B cell (primary cell): ENCODE results near the gene DCHS2. TPM values are rescaled to one million over a fixed set of nuclear protein-coding genes. Genes with fewer than 3 reads are reported as not detected.

Source experiments
- ATAC-seq: fragments of 200-7000 bp; cut with Tn5 transposase; one replicate; pipeline ENCODE4 v1.10.0; 2021; ENCODE audit warnings: low read depth, mild to moderate bottlenecking, moderate number of reproducible peaks, moderate library complexity
- CTCF ChIA-PET: fragments of 350-600 bp; sonication (Branson Sonifier 250); formaldehyde crosslinking; loops from one replicate; lab custom pipeline; 2021; ENCODE audit warnings: antibody characterized with exemption, inconsistent platforms; lab: Charles Lee
- POLR2A ChIA-PET: fragments of 350-600 bp; sonication (Branson Sonifier 250); formaldehyde crosslinking; loops from one replicate; lab custom pipeline; 2021; ENCODE audit warnings: antibody characterized with exemption; lab: Charles Lee
- DNase-seq: peaks from one replicate; pipeline ENCODE4 v3.0.0; 2013
- H2AFZ ChIP-seq: 2 replicates; pipeline ENCODE4 v1.6.1; 2012; ENCODE audit warnings: mild to moderate bottlenecking, low read depth, low read length; ENCODE audit not compliant: insufficient read depth, poor library complexity, severe bottlenecking
- H3K27ac ChIP-seq, 2 donors: 1 replicate in 1 of 2; 2 replicates in 1 of 2; pipeline ENCODE4 v1.5.1; 2012 to 2013; ENCODE audit warnings: low read length in 2 of 2, mild to moderate bottlenecking in 2 of 2, moderate library complexity in 1 of 2
- H3K27me3 ChIP-seq, 4 experiments: fragments of 200-600 bp in 1 of 4; sonication (generic) in 1 of 4; replicated peaks in 1 of 4; 1 replicate in 2 of 4; 2 replicates in 2 of 4; pipeline versions ENCODE4 v1.6.1 to v1.7.0; 2013 to 2016; ENCODE audit warnings: low read length in 3 of 4, mild to moderate bottlenecking in 2 of 4, mixed read lengths in 1 of 4, moderate library complexity in 1 of 4; ENCODE audit not compliant: insufficient read depth in 4 of 4, control insufficient read depth in 3 of 4; ENCODE audit errors: control extremely low read depth in 1 of 4
- H3K36me3 ChIP-seq, 2 experiments: replicated peaks in 1 of 2; 1 replicate in 1 of 2; 2 replicates in 1 of 2; pipeline versions ENCODE4 v1.6.1 to v1.7.1; 2013; ENCODE audit warnings: low read length in 1 of 2; ENCODE audit not compliant: insufficient read depth in 2 of 2, control insufficient read depth in 1 of 2; ENCODE audit errors: control extremely low read depth in 1 of 2, extremely low read depth in 1 of 2
- H3K4me1 ChIP-seq, 2 donors: fragments of 200-600 bp in 1 of 2; sonication (generic) in 1 of 2; 1 replicate in 1 of 2; 2 replicates in 1 of 2; pipeline versions ENCODE4 v1.5.1 to v1.6.1; 2013 to 2017; ENCODE audit warnings: low read length in 2 of 2; ENCODE audit not compliant: control insufficient read depth in 2 of 2, insufficient read depth in 2 of 2
- H3K4me2 ChIP-seq: replicated peaks from 2 replicates; pipeline ENCODE3; 2012; ENCODE audit warnings: mild to moderate bottlenecking, low read depth, low read length; ENCODE audit not compliant: poor library complexity, severe bottlenecking
- H3K4me3 ChIP-seq, 5 experiments: fragments of 200-600 bp in 1 of 5; sonication (generic) in 1 of 5; 1 replicate in 3 of 5; 2 replicates in 2 of 5; pipeline versions ENCODE4 v1.5.1 to v1.7.0; 2011 to 2016; ENCODE audit warnings: low read length in 4 of 5, mild to moderate bottlenecking in 4 of 5, low read depth in 2 of 5, control low read depth in 1 of 5, moderate library complexity in 1 of 5; ENCODE audit not compliant: insufficient read depth in 1 of 5; ENCODE audit errors: control extremely low read depth in 1 of 5, extremely low read depth in 1 of 5
- H3K79me2 ChIP-seq: fragments of 200-600 bp; sonication (generic); one replicate; pipeline ENCODE4 v1.6.0; 2016; ENCODE audit warnings: low read length; ENCODE audit not compliant: control insufficient read depth, insufficient read depth
- H3K9ac ChIP-seq: fragments of 200-600 bp; sonication (generic); 2 replicates; pipeline ENCODE4 v1.6.1; 2017; ENCODE audit warnings: mild to moderate bottlenecking, low read length, moderate library complexity
- H3K9me3 ChIP-seq, 3 donors: one replicate each; pipeline versions ENCODE4 v1.6.1 to v1.7.1; 2013; ENCODE audit warnings: low read length in 2 of 3; ENCODE audit not compliant: control insufficient read depth in 2 of 3, insufficient read depth in 1 of 3; ENCODE audit errors: control extremely low read depth in 1 of 3
- H4K20me1 ChIP-seq: 2 replicates; pipeline ENCODE4 v1.6.0; 2012; ENCODE audit warnings: mild to moderate bottlenecking, low read length; ENCODE audit not compliant: insufficient read depth, control insufficient read depth, poor library complexity, severe bottlenecking
- H3K27ac Mint-ChIP-seq: one replicate; pipeline ENCODE4 v1.8.0; 2021; ENCODE audit warnings: mixed read lengths
- H3K27me3 Mint-ChIP-seq: one replicate; pipeline ENCODE4 v1.8.0; 2021; ENCODE audit warnings: mixed read lengths
- H3K4me1 Mint-ChIP-seq: one replicate; pipeline ENCODE4 v1.8.0; 2021; ENCODE audit warnings: mixed read lengths
- H3K4me3 Mint-ChIP-seq: one replicate; pipeline ENCODE4 v1.8.0; 2021; ENCODE audit warnings: mixed read lengths
- H3K9me3 Mint-ChIP-seq: one replicate; pipeline ENCODE4 v1.8.0; 2022; ENCODE audit warnings: mixed read lengths; ENCODE audit not compliant: insufficient read depth
- CTCF ChIP-seq: fragments of 200-600 bp; IDR thresholded peaks from one replicate; pipeline ENCODE4 v1.8.0; 2022; ENCODE audit warnings: antibody characterized with exemption, mild to moderate bottlenecking
- EZH2 ChIP-seq: IDR thresholded peaks from 2 replicates; pipeline ENCODE4 v1.6.1; 2012; ENCODE audit warnings: borderline replicate concordance, low read depth, mild to moderate bottlenecking, moderate library complexity, low read length; ENCODE audit not compliant: insufficient read depth, poor library complexity, severe bottlenecking
- WGBS: methylation state at CpG from one replicate; pipeline ENCODE4 v1.1.5; 2013; ENCODE audit warnings: missing lambda C conversion rate; ENCODE audit not compliant: insufficient coverage; 5-methylcytosine and 5-hydroxymethylcytosine counted together
- intact Hi-C: fragments of 100-400 bp; cut with micrococcal nuclease; formaldehyde crosslinking; loops from one replicate; pipeline ENCODE4 v1.10.0; 2022
- polyA plus RNA-seq: library from polyadenylated mRNA; depleted of rRNA; stranded (reverse); fragments of >200 nt; gene quantifications from 2 replicates; pipeline ENCODE4 v1.2.3, GENCODE V29; 2012
- total RNA-seq, 2 donors: library from RNA; stranded (reverse); fragments of 120-200 nt in 1 of 2; gene quantifications; 1 replicate in 1 of 2; 2 replicates in 1 of 2; pipeline versions ENCODE4 v1.2.3 to v1.2.4, GENCODE V29; 2013 to 2022

Gene DCHS2
- total and polyA plus RNA-seq, 2 donors (not counting 1 experiment from before 2014, with no cell fraction given) = 0.02 to 0.06 TPM

GRCh38 chr4:154307451-154307850 lies 184.1 kb downstream of the DCHS2 start:
- no peak overlapping the region for H3K27ac Mint-ChIP-seq
- no peak overlapping the region for H3K4me2 ChIP-seq
- H3K9me3 ChIP-seq = no peaks in the 10 kb centered on the region
- H3K27ac ChIP-seq = no peak overlapping the region
- no peaks in the 10 kb centered on the region for H3K9me3 Mint-ChIP-seq
- H3K79me2 ChIP-seq = no peaks in the 10 kb centered on the region
- H3K27me3 ChIP-seq = peaks cover 0 to 5% (median 1%) of the 10 kb centered on the region in 4 experiments
- H3K4me3 ChIP-seq = no peak overlapping the region
- ChIA-PET CTCF (no interaction called here), POLR2A (no interaction called here)
- no peaks in the 10 kb centered on the region for H3K4me1 Mint-ChIP-seq
- H3K4me1 ChIP-seq = no peaks in the 10 kb centered on the region
- no peak overlapping the region for H3K4me3 Mint-ChIP-seq
- H4K20me1 ChIP-seq = no peaks in the 10 kb centered on the region
- no peak overlapping the region for H3K9ac ChIP-seq
- TF ChIP-seq CTCF = no peak
- no peak for TF ChIP-seq EZH2
- H2AFZ ChIP-seq = no peak overlapping the region
- H3K36me3 ChIP-seq = no peaks in the 10 kb centered on the region
- intact Hi-C loops = no loop called here
- WGBS = 87% methylated on average over 3 of the region's 3 CpGs
- H3K27me3 Mint-ChIP-seq = peaks cover 3% of the 10 kb centered on the region
- DNase-seq (no peak), ATAC-seq (no peak)

- ChIA-PET POLR2A (no interaction called here), CTCF (no interaction called here)
- H3K9me3 ChIP-seq = no peaks in the 10 kb centered on the region
- H3K9me3 Mint-ChIP-seq = no peaks in the 10 kb centered on the region
- H3K27ac Mint-ChIP-seq = no peak overlapping the region
- intact Hi-C loops = no loop called here
- no CpG with 5 or more reads among the region's 5 CpGs for WGBS
- ATAC-seq (no peak), DNase-seq (no peak)
- no peaks in the 10 kb centered on the region for H3K4me1 ChIP-seq
- TF ChIP-seq EZH2 = no peak
- TF ChIP-seq CTCF = no peak
- H2AFZ ChIP-seq = no peak overlapping the region
- no peak overlapping the region for H3K4me3 Mint-ChIP-seq
- H4K20me1 ChIP-seq = no peaks in the 10 kb centered on the region
- no peak overlapping the region for H3K4me2 ChIP-seq
- no peak overlapping the region for H3K27ac ChIP-seq
- peaks cover 0 to 3% (median 0%) of the 10 kb centered on the region in 4 experiments for H3K27me3 ChIP-seq
- no peaks in the 10 kb centered on the region for H3K79me2 ChIP-seq
- no peak overlapping the region for H3K9ac ChIP-seq
- H3K4me1 Mint-ChIP-seq = no peaks in the 10 kb centered on the region
- H3K27me3 Mint-ChIP-seq = peaks cover 3% of the 10 kb centered on the region
- H3K4me3 ChIP-seq = no peak overlapping the region
- no peaks in the 10 kb centered on the region for H3K36me3 ChIP-seq
Observed at GRCh38 chr4:154305616-154306015, 186.0 kb downstream of the DCHS2 start.
